Upper lobe of right lung (tissue), 1 donor: Measurements from ENCODE around the gene SHANK3. TPM values are rescaled to one million over a fixed set of nuclear protein-coding genes. Genes with fewer than 3 reads are reported as not detected.

Experiments
- ATAC-seq: fragments of 200-7000 bp; cut with Tn5 transposase; one replicate; pipeline ENCODE4 v1.9.1; 2020; ENCODE audit warnings: mild to moderate bottlenecking, moderate library complexity
- DNase-seq: peaks from one replicate; pipeline ENCODE4 v3.0.0-alpha.2; 2020
- H3K27ac ChIP-seq: fragments of 200-600 bp; one replicate; pipeline ENCODE4 v1.8.0; 2022
- H3K27me3 ChIP-seq: fragments of 200-600 bp; one replicate; pipeline ENCODE4 v1.8.0; 2022; ENCODE audit warnings: mild to moderate bottlenecking
- H3K36me3 ChIP-seq: fragments of 200-600 bp; one replicate; pipeline ENCODE4 v1.8.0; 2022
- H3K4me1 ChIP-seq: fragments of 200-600 bp; one replicate; pipeline ENCODE4 v1.8.0; 2022
- H3K4me3 ChIP-seq: fragments of 200-600 bp; one replicate; pipeline ENCODE4 v1.8.0; 2022; ENCODE audit warnings: mild to moderate bottlenecking
- H3K9me3 ChIP-seq: fragments of 200-600 bp; one replicate; pipeline ENCODE4 v1.8.0; 2022
- intact Hi-C: fragments of 100-400 bp; cut with DNase I; formaldehyde crosslinking; loops from one replicate; pipeline ENCODE4 v1.11.0; 2022
- total RNA-seq: library from RNA; stranded (reverse); fragmentation: NEBNext Ultra II Directional; extraction: Animal tissue kit (Norgen Biotek cat#: 25700); gene quantifications from one replicate; pipeline ENCODE4 v1.2.1, GENCODE V29; 2021
- TF ChIP-seq, protein P1 (sequence below): fragments of 200-600 bp; IDR thresholded peaks from one replicate; pipeline ENCODE4 v1.8.0; 2022; ENCODE audit warnings: antibody characterized with exemption
- donor health status: DM: no; HTN: yes; CAD: no; lungs with severe emphysema.

Gene SHANK3
- total RNA-seq, 1 donor from 2014 or later = 59.9 TPM

DNA sequence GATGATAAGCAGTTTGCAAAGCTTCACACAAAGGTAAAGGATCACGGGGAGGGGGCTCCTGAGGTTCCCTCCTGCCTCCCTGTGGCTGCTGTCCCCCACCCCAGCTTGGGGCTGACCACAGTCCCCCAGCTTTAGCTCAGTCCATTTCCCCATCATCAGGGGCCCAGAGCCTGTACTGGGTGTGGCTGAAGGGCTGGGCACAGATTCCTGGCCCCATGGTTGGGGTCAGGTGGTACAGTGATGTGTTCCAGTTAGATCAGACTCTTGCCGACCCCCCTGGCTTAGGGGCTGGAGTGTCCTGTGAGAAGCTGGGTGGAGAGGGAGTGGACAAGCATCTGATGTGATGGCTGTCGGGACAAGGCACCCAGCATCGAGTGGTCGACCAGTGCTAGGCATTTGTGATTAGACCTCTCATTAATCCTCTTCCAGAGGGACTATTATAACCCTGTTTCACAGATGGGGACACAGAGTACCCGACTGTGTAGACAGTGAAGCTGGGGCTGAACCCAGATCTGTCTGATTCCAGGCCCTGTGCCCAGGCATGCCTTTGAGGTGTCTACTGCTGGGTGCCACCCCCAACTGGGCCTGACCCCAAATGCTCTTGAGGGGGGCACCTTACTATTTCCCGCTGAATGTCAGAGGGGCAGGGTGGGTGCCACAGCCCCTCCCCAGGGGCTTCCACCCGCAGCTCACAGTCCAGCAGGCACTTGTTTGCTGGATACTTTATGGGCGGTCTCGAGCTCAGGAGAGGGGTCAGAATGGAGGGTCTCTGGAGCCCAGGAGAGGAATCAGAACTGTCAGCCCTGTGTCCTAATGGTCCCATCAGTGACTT lies 4.3 kb downstream of the SHANK3 start:
- intact Hi-C loops = no loop called here
- H3K9me3 ChIP-seq = no peaks in the 10 kb centered on the region
- no peaks in the 10 kb centered on the region for H3K4me1 ChIP-seq
- H3K27ac ChIP-seq = no peak overlapping the region
- H3K36me3 ChIP-seq = no peaks in the 10 kb centered on the region
- TF ChIP-seq, protein P1, sequence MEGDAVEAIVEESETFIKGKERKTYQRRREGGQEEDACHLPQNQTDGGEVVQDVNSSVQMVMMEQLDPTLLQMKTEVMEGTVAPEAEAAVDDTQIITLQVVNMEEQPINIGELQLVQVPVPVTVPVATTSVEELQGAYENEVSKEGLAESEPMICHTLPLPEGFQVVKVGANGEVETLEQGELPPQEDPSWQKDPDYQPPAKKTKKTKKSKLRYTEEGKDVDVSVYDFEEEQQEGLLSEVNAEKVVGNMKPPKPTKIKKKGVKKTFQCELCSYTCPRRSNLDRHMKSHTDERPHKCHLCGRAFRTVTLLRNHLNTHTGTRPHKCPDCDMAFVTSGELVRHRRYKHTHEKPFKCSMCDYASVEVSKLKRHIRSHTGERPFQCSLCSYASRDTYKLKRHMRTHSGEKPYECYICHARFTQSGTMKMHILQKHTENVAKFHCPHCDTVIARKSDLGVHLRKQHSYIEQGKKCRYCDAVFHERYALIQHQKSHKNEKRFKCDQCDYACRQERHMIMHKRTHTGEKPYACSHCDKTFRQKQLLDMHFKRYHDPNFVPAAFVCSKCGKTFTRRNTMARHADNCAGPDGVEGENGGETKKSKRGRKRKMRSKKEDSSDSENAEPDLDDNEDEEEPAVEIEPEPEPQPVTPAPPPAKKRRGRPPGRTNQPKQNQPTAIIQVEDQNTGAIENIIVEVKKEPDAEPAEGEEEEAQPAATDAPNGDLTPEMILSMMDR = no peak
- no peak for DNase-seq
- H3K27me3 ChIP-seq = peaks cover 16% of the 10 kb centered on the region
- ATAC-seq = no peak
- peak overlapping the region; percentile 51 for H3K4me3 ChIP-seq

DNA sequence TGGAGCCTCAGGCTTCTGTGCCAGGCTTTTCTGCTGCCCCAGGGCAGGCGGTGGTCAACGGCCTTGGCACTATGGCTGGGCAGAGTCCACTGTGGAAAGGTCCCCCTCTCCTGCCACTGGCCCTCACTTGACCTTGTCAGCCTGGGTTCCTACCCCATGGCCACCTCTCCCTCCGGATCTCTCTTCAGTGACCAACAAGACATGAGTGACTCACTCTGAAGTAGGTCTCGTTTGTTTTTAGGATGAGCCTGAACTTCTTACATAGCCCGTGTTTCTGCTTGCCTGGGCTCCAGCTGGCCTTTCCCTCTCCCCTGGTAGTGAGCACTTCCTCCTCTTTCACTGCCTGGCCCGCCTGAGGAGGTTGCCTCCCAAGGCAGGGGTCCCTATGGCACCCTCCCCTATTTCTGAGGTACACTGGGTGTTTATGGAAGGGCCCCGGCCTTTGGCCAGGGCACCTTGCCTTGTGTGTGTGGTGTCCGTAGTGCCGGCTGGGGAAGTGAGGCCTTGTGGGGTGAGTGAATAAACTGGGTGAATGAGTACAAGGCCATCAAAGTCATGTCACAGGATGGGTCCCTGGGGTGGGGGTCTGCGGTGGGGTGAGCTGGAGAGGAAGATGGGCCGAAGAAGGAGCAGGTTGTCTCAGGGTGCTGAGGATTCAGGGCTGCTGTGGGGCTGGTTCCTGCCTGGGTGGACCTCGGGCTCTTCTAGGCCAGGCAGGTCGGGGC lies 5.0 kb downstream of the SHANK3 start:
- intact Hi-C loops = no loop called here
- peaks cover 8% of the 10 kb centered on the region for H3K27me3 ChIP-seq
- H3K4me1 ChIP-seq = no peaks in the 10 kb centered on the region
- no peak for ATAC-seq
- H3K27ac ChIP-seq = no peak overlapping the region
- TF ChIP-seq, protein P1 = no peak
- no peaks in the 10 kb centered on the region for H3K36me3 ChIP-seq
- DNase-seq = no peak
- peak overlapping the region; percentile 51 for H3K4me3 ChIP-seq
- no peaks in the 10 kb centered on the region for H3K9me3 ChIP-seq

DNA sequence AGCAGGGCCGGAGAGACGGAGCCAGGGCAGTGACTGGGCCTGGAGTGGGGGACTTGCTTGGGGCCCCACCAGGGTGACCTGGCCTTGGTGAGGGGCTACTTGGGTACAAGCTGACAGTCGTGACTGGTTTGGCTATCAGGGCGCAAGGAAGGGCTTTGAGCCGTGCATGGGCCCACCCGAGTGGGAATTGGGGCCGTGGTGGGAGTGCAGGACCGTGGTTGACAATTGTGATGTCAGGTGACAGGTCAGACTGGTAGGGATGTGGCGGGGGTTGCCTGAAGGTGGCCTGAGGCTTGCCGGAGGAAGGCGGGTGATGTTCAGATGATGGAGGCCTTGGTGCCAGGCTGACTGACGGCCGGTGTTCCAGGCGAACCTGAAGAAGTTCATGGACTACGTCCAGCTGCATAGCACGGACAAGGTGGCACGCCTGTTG lies 5.6 kb downstream of the SHANK3 start:
- Histone ChIP-seq H3K36me3 (no peaks in the 10 kb centered on the region), H3K27ac (no peak overlapping the region), H3K27me3 (peaks cover 6% of the 10 kb centered on the region), H3K4me1 (no peaks in the 10 kb centered on the region), H3K9me3 (no peaks in the 10 kb centered on the region), H3K4me3 (no peak overlapping the region)
- TF ChIP-seq, protein P1 = no peak
- DNase-seq = no peak
- intact Hi-C loops = no loop called here
- no peak for ATAC-seq

DNA sequence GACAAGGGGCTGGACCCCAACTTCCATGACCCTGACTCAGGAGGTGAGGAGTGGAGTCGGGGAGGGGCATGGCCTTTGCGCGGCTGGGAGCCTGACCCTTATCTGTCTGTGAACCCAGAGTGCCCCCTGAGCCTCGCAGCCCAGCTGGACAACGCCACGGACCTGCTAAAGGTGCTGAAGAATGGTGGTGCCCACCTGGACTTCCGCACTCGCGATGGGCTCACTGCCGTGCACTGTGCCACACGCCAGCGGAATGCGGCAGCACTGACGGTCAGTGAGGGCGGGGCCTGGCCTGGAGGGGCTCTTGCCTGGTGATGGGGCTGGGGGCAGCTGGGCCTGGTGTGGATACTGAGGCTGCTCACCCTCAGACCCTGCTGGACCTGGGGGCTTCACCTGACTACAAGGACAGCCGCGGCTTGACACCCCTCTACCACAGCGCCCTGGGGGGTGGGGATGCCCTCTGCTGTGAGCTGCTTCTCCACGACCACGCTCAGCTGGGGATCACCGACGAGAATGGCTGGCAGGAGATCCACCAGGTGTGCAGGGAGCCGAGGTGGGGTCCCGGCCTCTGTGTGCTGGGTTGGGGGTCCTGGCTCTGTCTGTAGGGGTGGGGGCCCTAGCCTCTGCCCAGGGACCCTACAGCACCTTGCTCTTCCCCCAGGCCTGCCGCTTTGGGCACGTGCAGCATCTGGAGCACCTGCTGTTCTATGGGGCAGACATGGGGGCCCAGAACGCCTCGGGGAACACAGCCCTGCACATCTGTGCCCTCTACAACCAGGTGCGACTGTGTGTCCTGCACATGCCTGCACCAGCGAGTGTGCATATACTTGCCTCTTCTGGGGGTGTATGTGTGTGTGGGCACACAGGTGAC lies 6.3 kb downstream of the SHANK3 start:
- Histone ChIP-seq H3K27ac (no peak overlapping the region), H3K4me3 (no peak overlapping the region), H3K9me3 (no peaks in the 10 kb centered on the region), H3K27me3 (no peaks in the 10 kb centered on the region), H3K4me1 (peaks cover under 1% of the 10 kb centered on the region), H3K36me3 (no peaks in the 10 kb centered on the region)
- ATAC-seq (no peak), DNase-seq (no peak)
- TF ChIP-seq, protein P1 = no peak
- intact Hi-C loops = no loop called here
